Activated CD8-positive, alpha-beta T cell treated with anti-CD3 and anti-CD28 coated beads for 36 hours (primary cell): ENCODE data around the gene RTKN2. TPM values are rescaled to one million over a fixed set of nuclear protein-coding genes. Genes with fewer than 3 reads are reported as not detected.

Experiments
- ATAC-seq: fragments of 200-7000 bp; cut with Tn5 transposase; one replicate; pipeline ENCODE4 v1.10.0; 2021; ENCODE audit warnings: mild to moderate bottlenecking, moderate library complexity
- CTCF ChIA-PET: fragments of 350-600 bp; sonication (Branson Sonifier 250); formaldehyde crosslinking; loops from one replicate; lab custom pipeline; 2021; ENCODE audit warnings: antibody characterized with exemption; lab: Charles Lee
- POLR2A ChIA-PET: fragments of 350-600 bp; sonication (Branson Sonifier 250); formaldehyde crosslinking; loops from one replicate; lab custom pipeline; 2021; ENCODE audit warnings: antibody characterized with exemption; lab: Charles Lee
- DNase-seq: peaks from one replicate; pipeline ENCODE4 v3.0.0-alpha.2; 2020
- H3K27ac Mint-ChIP-seq: one replicate; pipeline ENCODE4 v1.8.0; 2021; ENCODE audit warnings: mild to moderate bottlenecking, mixed read lengths
- H3K27me3 Mint-ChIP-seq: one replicate; pipeline ENCODE4 v1.8.0; 2021; ENCODE audit warnings: mixed read lengths
- H3K36me3 Mint-ChIP-seq: one replicate; pipeline ENCODE4 v1.8.0; 2021; ENCODE audit warnings: low read depth, mixed read lengths
- H3K4me1 Mint-ChIP-seq: one replicate; pipeline ENCODE4 v1.8.0; 2021; ENCODE audit warnings: low read depth, mixed read lengths
- H3K4me3 Mint-ChIP-seq: one replicate; pipeline ENCODE4 v1.8.0; 2021; ENCODE audit warnings: mild to moderate bottlenecking, moderate library complexity, mixed read lengths
- H3K9me3 Mint-ChIP-seq: one replicate; pipeline ENCODE4 v1.8.0; 2021; ENCODE audit warnings: mixed read lengths
- intact Hi-C: fragments of 100-400 bp; cut with micrococcal nuclease; formaldehyde crosslinking; loops from one replicate; pipeline ENCODE4 v1.10.0; 2022
- total RNA-seq, 2 experiments: library from RNA; stranded (reverse); gene quantifications; one replicate each; pipeline ENCODE4 v1.2.3, GENCODE V29; 2021
- TF ChIP-seq, protein P1 (sequence below): fragments of 200-600 bp; IDR thresholded peaks from one replicate; pipeline ENCODE4 v1.8.0; 2022; ENCODE audit warnings: antibody characterized with exemption, mild to moderate bottlenecking

RTKN2 gene, protein sequence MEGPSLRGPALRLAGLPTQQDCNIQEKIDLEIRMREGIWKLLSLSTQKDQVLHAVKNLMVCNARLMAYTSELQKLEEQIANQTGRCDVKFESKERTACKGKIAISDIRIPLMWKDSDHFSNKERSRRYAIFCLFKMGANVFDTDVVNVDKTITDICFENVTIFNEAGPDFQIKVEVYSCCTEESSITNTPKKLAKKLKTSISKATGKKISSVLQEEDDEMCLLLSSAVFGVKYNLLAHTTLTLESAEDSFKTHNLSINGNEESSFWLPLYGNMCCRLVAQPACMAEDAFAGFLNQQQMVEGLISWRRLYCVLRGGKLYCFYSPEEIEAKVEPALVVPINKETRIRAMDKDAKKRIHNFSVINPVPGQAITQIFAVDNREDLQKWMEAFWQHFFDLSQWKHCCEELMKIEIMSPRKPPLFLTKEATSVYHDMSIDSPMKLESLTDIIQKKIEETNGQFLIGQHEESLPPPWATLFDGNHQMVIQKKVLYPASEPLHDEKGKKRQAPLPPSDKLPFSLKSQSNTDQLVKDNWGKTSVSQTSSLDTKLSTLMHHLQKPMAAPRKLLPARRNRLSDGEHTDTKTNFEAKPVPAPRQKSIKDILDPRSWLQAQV
- 1 to 10 TPM; 1.1 to 1.4 TPM for total RNA-seq

DNA sequence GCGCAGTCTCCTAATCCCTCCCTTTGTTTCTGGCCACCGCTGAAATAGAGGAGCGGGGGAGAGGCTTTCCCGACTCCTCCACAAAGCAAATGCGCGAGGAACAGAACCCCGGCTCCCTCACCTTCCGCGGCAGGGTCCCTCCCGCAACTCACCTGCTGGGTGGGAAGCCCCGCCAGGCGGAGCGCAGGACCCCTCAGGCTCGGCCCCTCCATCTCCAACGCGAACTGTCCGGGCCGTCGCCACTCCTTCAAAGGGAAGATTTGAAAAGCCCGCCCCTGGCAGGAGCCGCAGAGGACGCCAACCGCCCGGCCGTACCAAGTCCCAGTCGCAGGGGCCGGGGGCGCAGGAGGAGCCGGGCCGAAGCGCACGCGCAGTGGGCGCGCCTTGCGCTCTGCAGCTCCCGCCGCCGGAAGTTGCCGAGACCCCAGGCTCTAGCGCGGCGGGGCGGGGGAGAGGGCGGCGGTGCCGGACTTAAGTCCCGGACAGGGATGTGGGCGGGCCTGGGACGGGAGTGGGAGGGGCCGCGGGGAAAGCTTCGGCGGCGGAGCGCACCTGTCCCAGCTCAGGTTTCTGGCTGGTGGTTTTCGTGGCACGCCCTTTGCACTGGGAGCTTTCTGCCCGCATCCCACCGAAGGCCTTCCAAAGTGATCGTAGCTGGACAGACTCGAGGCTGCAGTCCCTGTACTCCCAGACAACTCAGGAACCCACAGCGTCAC, at the start of gene RTKN2:
Gene RTKN2 (minus strand): TSS at position 446 of the 716 bp plus-strand sequence. CDS start 234 bp downstream, at position 212.
- Mint-ChIP-seq H3K27ac (no peak within 1 kb of the TSS), H3K9me3 (no peaks in the 10 kb centered on the region), H3K36me3 (no peaks in the 10 kb centered on the region), H3K4me1 (peaks cover 8% of the 10 kb centered on the region), H3K4me3 (peak within 1 kb of the TSS; percentile 71), H3K27me3 (peaks cover 30% of the 10 kb centered on the region)
- ChIA-PET POLR2A (no interaction called here), CTCF (interaction anchor here (1.6 to 5.5 kb wide), 2 partner anchors 23 to 153 kb away, joined by 6 to 27 read pairs; no protein-coding TSS in a partner anchor)
- intact Hi-C loops = loop anchor here (10.0 kb wide), 1 partner anchor 166 kb away; no protein-coding TSS in a partner anchor
- ATAC-seq = peak; percentile 91
- TF ChIP-seq, protein P1, sequence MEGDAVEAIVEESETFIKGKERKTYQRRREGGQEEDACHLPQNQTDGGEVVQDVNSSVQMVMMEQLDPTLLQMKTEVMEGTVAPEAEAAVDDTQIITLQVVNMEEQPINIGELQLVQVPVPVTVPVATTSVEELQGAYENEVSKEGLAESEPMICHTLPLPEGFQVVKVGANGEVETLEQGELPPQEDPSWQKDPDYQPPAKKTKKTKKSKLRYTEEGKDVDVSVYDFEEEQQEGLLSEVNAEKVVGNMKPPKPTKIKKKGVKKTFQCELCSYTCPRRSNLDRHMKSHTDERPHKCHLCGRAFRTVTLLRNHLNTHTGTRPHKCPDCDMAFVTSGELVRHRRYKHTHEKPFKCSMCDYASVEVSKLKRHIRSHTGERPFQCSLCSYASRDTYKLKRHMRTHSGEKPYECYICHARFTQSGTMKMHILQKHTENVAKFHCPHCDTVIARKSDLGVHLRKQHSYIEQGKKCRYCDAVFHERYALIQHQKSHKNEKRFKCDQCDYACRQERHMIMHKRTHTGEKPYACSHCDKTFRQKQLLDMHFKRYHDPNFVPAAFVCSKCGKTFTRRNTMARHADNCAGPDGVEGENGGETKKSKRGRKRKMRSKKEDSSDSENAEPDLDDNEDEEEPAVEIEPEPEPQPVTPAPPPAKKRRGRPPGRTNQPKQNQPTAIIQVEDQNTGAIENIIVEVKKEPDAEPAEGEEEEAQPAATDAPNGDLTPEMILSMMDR = no peak
- DNase-seq = peak; percentile 72

DNA sequence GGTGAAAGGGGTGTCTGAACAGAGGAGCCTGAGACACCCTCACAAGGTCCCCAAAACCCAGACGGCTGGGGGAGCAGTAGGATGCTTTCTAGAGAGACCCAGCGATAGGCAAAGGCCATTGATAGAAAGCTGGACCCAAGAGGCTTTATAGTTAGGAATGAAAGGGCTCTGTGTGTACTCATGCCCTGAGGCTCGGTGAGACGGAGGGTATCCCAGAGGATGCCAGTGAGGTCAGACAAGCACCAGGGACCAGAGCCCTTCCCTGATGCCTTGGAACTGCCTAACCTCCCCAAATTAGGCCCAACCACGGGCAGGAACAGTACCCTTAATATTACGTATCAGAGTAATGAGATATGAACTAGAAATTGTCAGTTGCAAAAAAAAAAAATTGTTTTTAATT, 48.6 kb upstream of the RTKN2 start:
- Mint-ChIP-seq H3K27me3 (peaks cover 13% of the 10 kb centered on the region), H3K4me3 (no peak overlapping the region), H3K27ac (no peak overlapping the region), H3K4me1 (no peaks in the 10 kb centered on the region), H3K36me3 (no peaks in the 10 kb centered on the region), H3K9me3 (no peaks in the 10 kb centered on the region)
- CTCF ChIA-PET = interaction anchor here (1.0 kb wide), 1 partner anchor 9 kb away, joined by 4 read pairs; no protein-coding TSS in a partner anchor
- ATAC-seq (no peak), DNase-seq (no peak)
- POLR2A ChIA-PET = interaction anchor here (0.6 kb wide), 1 partner anchor 851 kb away, joined by 3 read pairs; no protein-coding TSS in a partner anchor
- TF ChIP-seq, protein P1 = no peak
- intact Hi-C loops = no loop called here

DNA sequence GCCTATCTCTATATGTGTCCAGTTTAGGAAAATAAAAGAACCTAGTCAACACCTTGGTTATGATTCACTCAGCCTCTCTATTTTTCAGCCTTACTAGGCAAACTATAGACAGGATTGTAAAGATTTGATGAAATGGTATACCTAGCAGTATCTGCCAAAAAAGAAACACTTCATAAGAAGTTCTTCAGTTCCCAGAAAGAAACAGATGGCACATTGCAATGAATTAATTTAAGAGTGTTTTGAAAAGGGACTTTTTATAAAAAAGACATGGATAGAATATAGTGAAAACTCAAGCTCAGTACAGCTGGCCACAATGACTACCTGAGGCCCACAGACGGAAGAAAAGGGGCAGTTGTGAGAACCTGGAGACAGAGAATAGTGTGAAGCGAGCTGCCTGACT, 40.6 kb upstream of the RTKN2 start:
- H3K36me3 Mint-ChIP-seq = no peaks in the 10 kb centered on the region
- H3K27me3 Mint-ChIP-seq = peaks cover 7% of the 10 kb centered on the region
- intact Hi-C loops = no loop called here
- TF ChIP-seq, protein P1 = no peak
- no peak for DNase-seq
- no peak for ATAC-seq
- ChIA-PET CTCF (interaction anchor here (1.1 to 3.3 kb wide), 2 partner anchors 44 to 559 kb away, joined by 3 to 8 read pairs; no protein-coding TSS in a partner anchor), POLR2A (no interaction called here)
- no peak overlapping the region for H3K27ac Mint-ChIP-seq
- peaks cover 14% of the 10 kb centered on the region for H3K4me1 Mint-ChIP-seq
- no peaks in the 10 kb centered on the region for H3K9me3 Mint-ChIP-seq
- H3K4me3 Mint-ChIP-seq = no peak overlapping the region

DNA sequence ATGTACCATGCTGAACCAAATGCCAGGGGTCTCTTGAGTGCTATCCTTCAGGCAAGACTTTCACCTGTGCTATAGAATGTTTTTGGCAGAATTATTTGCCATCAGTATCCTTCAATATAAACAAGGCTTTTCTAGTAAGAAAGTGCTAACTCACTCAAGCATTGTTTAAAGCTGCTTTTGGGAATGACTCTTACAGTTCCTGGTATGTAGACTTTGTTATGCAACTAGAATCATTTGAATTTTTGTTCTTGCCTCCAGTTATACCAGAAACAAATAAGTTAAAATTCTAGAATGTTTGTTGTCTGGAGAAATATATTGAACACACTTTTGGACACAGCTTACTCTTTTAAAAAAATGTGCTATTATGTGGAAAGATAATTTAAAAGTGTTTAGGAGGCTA, 39.5 kb upstream of the RTKN2 start:
- no peaks in the 10 kb centered on the region for H3K36me3 Mint-ChIP-seq
- H3K27ac Mint-ChIP-seq = no peak overlapping the region
- intact Hi-C loops = no loop called here
- no peak for ATAC-seq
- ChIA-PET POLR2A (no interaction called here), CTCF (interaction anchor here (0.6 to 3.3 kb wide), 3 partner anchors 43 to 715 kb away, joined by 5 to 8 read pairs (median 5); no protein-coding TSS in a partner anchor)
- H3K9me3 Mint-ChIP-seq = no peaks in the 10 kb centered on the region
- TF ChIP-seq, protein P1 = no peak
- H3K4me1 Mint-ChIP-seq = peaks cover 14% of the 10 kb centered on the region
- peaks cover 7% of the 10 kb centered on the region for H3K27me3 Mint-ChIP-seq
- no peak overlapping the region for H3K4me3 Mint-ChIP-seq
- no peak for DNase-seq
